Tibial nerve (tissue), 4 donors: ENCODE measurements around the gene TSEN54. TPM values are rescaled to one million over a fixed set of nuclear protein-coding genes. Genes with fewer than 3 reads are reported as not detected.
A peak's percentile ranks its signal among the peaks of the same experiment; 100 is the strongest.

Experiments used
- DNase-seq, 2 donors: peaks; one replicate each; pipeline ENCODE4 v3.0.0-alpha.2; 2019; ENCODE audit warnings: low spot score in 2 of 2
- H3K27ac ChIP-seq, 4 donors: fragments of 200-600 bp; sonication (generic) in 3 of 4; one replicate each; pipeline ENCODE4 v1.5.1; 2017 to 2019; ENCODE audit warnings: mild to moderate bottlenecking in 1 of 4
- H3K27me3 ChIP-seq, 2 donors: fragments of 200-600 bp; sonication (generic) in 1 of 2; one replicate each; pipeline versions ENCODE4 v1.5.1 to v1.6.0; 2017 to 2019
- H3K36me3 ChIP-seq, 3 donors: fragments of 200-600 bp; sonication (generic); one replicate each; pipeline ENCODE4 v1.5.1; 2018 to 2019
- H3K4me1 ChIP-seq, 4 donors: fragments of 200-600 bp; sonication (generic) in 3 of 4; one replicate each; pipeline ENCODE4 v1.5.1; 2017 to 2019
- H3K4me3 ChIP-seq, 4 donors: fragments of 200-600 bp; sonication (generic) in 3 of 4; one replicate each; pipeline ENCODE4 v1.5.1; 2017 to 2019; ENCODE audit warnings: mild to moderate bottlenecking in 1 of 4, moderate library complexity in 1 of 4
- H3K9me3 ChIP-seq, 4 donors: fragments of 200-600 bp; sonication (generic) in 3 of 4; one replicate each; pipeline ENCODE4 v1.5.1; 2017 to 2019
- CTCF ChIP-seq, 5 experiments: fragments of 200-600 bp in 3 of 5; fragments of 450-650 bp in 2 of 5; sonication (generic) in 3 of 5; IDR thresholded peaks; one replicate each; pipeline ENCODE4 v1.5.1; 2016 to 2019; ENCODE audit warnings: antibody characterized with exemption in 5 of 5, mild to moderate bottlenecking in 3 of 5, moderate library complexity in 2 of 5
- EP300 ChIP-seq, 2 donors: sonication (generic); formaldehyde crosslinking; IDR thresholded peaks; one replicate each; pipeline ENCODE4 v1.6.1; 2017; ENCODE audit warnings: antibody characterized with exemption in 2 of 2, mild to moderate bottlenecking in 1 of 2
- POLR2A ChIP-seq, 2 donors: fragments of 450-650 bp; IDR thresholded peaks; one replicate each; pipeline ENCODE4 v1.6.1; 2017; ENCODE audit warnings: antibody characterized with exemption in 2 of 2, mild to moderate bottlenecking in 2 of 2, moderate library complexity in 2 of 2
- WGBS, 2 donors: methylation state at CpG; one replicate each; pipeline ENCODE4 v1.1.5; 2018; 5-methylcytosine and 5-hydroxymethylcytosine counted together
- total RNA-seq, 4 donors: library from RNA; depleted of rRNA; stranded (reverse); fragments of >200 nt; gene quantifications; one replicate each; pipeline ENCODE4 v1.1.0, GENCODE V29; 2016

The TSEN54 gene
- total RNA-seq, 4 donors from 2014 or later = 43.3 to 84.6 (median 53.0) TPM

- TF ChIP-seq CTCF (IDR thresholded peaks at IDR 0.05) = no peak
- no peak for TF ChIP-seq POLR2A (IDR thresholded peaks at IDR 0.05)
- TF ChIP-seq EP300 (IDR thresholded peaks at IDR 0.05) = peak in 1 of 2 donors; percentile 14
- no peaks in the 10 kb centered on the region for H3K9me3 ChIP-seq
- peaks cover 0 to 90% (median 15%) of the 10 kb centered on the region in 3 donors for H3K36me3 ChIP-seq
- 34 to 37% methylated on average over 15 to 16 of the region's 16 CpGs for WGBS, 2 donors
- H3K4me3 ChIP-seq = no peak overlapping the region
- H3K4me1 ChIP-seq = peaks cover 0 to 59% (median 16%) of the 10 kb centered on the region in 4 donors
- H3K27me3 ChIP-seq = no peaks in the 10 kb centered on the region
- peak overlapping the region in 3 of 4 donors; percentile 8 to 96 (median 90) for H3K27ac ChIP-seq
- DNase-seq = no peak
Observed at GRCh38 chr17:75499313-75500022, 16.9 kb upstream of the TSEN54 start.

- Histone ChIP-seq H3K27me3 (no peaks in the 10 kb centered on the region), H3K36me3 (peaks cover 0 to 90% (median 15%) of the 10 kb centered on the region in 3 donors), H3K9me3 (no peaks in the 10 kb centered on the region), H3K27ac (peak overlapping the region; percentile 37 to 96 (median 80)), H3K4me1 (peaks cover 0 to 66% (median 16%) of the 10 kb centered on the region in 4 donors), H3K4me3 (no peak overlapping the region)
- 82% methylated on average over 16 to 17 of the region's 17 CpGs for WGBS, 2 donors
- no peak for TF ChIP-seq CTCF (IDR thresholded peaks at IDR 0.05)
- no peak for TF ChIP-seq POLR2A (IDR thresholded peaks at IDR 0.05)
- TF ChIP-seq EP300 (IDR thresholded peaks at IDR 0.05) = no peak
- DNase-seq = no peak
Observed at GRCh38 chr17:75500419-75501216, 15.7 kb upstream of the TSEN54 start.

- 32 to 67% methylated on average over 3 to 11 of the region's 21 CpGs for WGBS, 2 donors
- Histone ChIP-seq H3K4me1 (peaks cover 0 to 74% (median 16%) of the 10 kb centered on the region in 4 donors), H3K36me3 (peaks cover 0 to 90% (median 9%) of the 10 kb centered on the region in 3 donors), H3K27me3 (no peaks in the 10 kb centered on the region), H3K4me3 (no peak overlapping the region), H3K9me3 (no peaks in the 10 kb centered on the region), H3K27ac (peak overlapping the region; percentile 37 to 96 (median 80))
- TF ChIP-seq EP300 (IDR thresholded peaks at IDR 0.05) = peak in 1 of 2 donors; percentile 44
- TF ChIP-seq CTCF (IDR thresholded peaks at IDR 0.05) = no peak
- TF ChIP-seq POLR2A (IDR thresholded peaks at IDR 0.05) = no peak
- no peak for DNase-seq
Observed at GRCh38 chr17:75501378-75502071, 14.8 kb upstream of the TSEN54 start.

- TF ChIP-seq CTCF (IDR thresholded peaks at IDR 0.05) (no peak), EP300 (IDR thresholded peaks at IDR 0.05) (no peak), POLR2A (IDR thresholded peaks at IDR 0.05) (no peak)
- 54 to 63% methylated on average over 10 to 27 of the region's 40 CpGs for WGBS, 2 donors
- H3K4me1 ChIP-seq = peaks cover 0 to 81% (median 22%) of the 10 kb centered on the region in 4 donors
- H3K27ac ChIP-seq = peak overlapping the region; percentile 37 to 96 (median 80)
- H3K36me3 ChIP-seq = peaks cover 0 to 90% (median 4%) of the 10 kb centered on the region in 3 donors
- no peaks in the 10 kb centered on the region for H3K9me3 ChIP-seq
- H3K4me3 ChIP-seq = no peak overlapping the region
- DNase-seq = no peak
- no peaks in the 10 kb centered on the region for H3K27me3 ChIP-seq
Observed at GRCh38 chr17:75502072-75502720, 14.1 kb upstream of the TSEN54 start.
